Effector memory CD8-positive, alpha-beta T cell (primary cell): ENCODE results near the gene EFCAB5.
"Not testable (repeated sequence)": the region's sequence is repeated elsewhere in the genome, so short reads cannot be mapped to it uniquely, and the experiment has no call there.

Experiments used
- ATAC-seq: fragments of 150-1000 bp; cut with Tn5 transposase; replicated peaks from 2 replicates; pipeline ENCODE4 v1.10.0; 2021; ENCODE audit warnings: mild to moderate bottlenecking, moderate library complexity
- DNase-seq, 3 experiments: peaks; one replicate each; pipeline ENCODE4 v3.0.0; 2021
- H3K27ac Mint-ChIP-seq, 2 donors: one replicate each; pipeline ENCODE4 v1.8.0; 2022; ENCODE audit warnings: mild to moderate bottlenecking in 2 of 2, mixed read lengths in 2 of 2, moderate library complexity in 2 of 2
- H3K27me3 Mint-ChIP-seq, 2 donors: one replicate each; pipeline ENCODE4 v1.8.0; 2022; ENCODE audit warnings: mixed read lengths in 2 of 2
- H3K36me3 Mint-ChIP-seq: one replicate; pipeline ENCODE4 v1.8.0; 2022; ENCODE audit warnings: mild to moderate bottlenecking, moderate library complexity, mixed read lengths; ENCODE audit not compliant: insufficient read depth
- H3K4me1 Mint-ChIP-seq, 2 donors: one replicate each; pipeline ENCODE4 v1.8.0; 2022; ENCODE audit warnings: low read depth in 2 of 2, mixed read lengths in 2 of 2
- H3K4me3 Mint-ChIP-seq, 2 donors: one replicate each; pipeline ENCODE4 v1.8.0; 2022; ENCODE audit warnings: mild to moderate bottlenecking in 2 of 2, mixed read lengths in 2 of 2, moderate library complexity in 2 of 2
- H3K9me3 Mint-ChIP-seq, 2 donors: one replicate each; pipeline ENCODE4 v1.8.0; 2022; ENCODE audit warnings: mixed read lengths in 2 of 2

The EFCAB5 gene

DNA sequence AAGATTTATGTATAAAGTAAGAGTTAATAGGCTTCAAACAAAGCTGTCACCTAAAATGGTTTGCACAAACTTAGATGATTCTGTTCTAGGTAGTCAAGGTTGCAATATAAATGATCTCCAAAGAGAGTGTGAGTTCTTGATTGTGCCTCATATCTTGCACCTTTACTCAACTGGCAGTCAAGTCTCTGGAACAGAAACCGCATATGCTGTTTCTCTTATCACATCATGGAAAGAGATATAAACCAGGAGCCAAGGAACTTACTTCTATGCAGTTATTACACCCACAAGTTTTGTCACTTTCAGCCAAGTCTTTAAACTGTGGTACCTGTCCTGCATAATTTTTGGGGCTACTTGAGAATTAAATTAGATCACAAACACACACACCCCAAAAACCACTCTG, 16.6 kb upstream of the EFCAB5 start:
- H3K9me3 Mint-ChIP-seq, result no peaks in the 10 kb centered on the region
- peaks cover 23 to 32% of the 10 kb centered on the region in 2 donors for H3K4me1 Mint-ChIP-seq
- no peaks in the 10 kb centered on the region for H3K36me3 Mint-ChIP-seq
- no peak for DNase-seq
- H3K27ac Mint-ChIP-seq, result no peak overlapping the region
- no peaks in the 10 kb centered on the region for H3K27me3 Mint-ChIP-seq
- ATAC-seq, result no peak
- H3K4me3 Mint-ChIP-seq, result no peak overlapping the region

DNA sequence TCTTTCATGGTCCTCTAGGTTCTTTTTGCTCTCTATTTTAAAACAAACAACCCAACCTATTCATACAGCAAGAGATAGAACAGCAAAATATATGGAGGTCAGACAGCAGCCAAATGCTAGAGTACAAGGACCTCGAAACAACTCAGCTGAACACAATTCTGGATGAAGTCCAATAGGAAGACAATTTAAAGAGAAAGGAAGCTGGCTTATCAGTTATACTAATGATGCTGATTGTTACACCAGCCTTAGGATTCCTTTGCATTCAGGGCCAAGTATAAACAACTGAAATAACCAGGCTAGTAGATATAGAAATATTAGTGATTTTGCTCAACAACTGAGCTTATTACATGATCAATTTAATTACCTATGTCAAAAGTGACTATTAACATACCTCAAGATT, 13.9 kb upstream of the EFCAB5 start:
- Mint-ChIP-seq H3K4me1 (peaks cover 19 to 32% of the 10 kb centered on the region in 2 donors), H3K27ac (no peak overlapping the region)

GRCh38 chr17:29929006-29929532, 12.4 kb upstream of the EFCAB5 start:
- Mint-ChIP-seq H3K36me3 (peaks cover 5% of the 10 kb centered on the region), H3K9me3 (no peaks in the 10 kb centered on the region)

More for the DNA sequence above, 13.9 kb upstream of the EFCAB5 start:
- ATAC-seq, result no peak
- Mint-ChIP-seq H3K9me3 (no peaks in the 10 kb centered on the region), H3K36me3 (peaks cover 4% of the 10 kb centered on the region), H3K4me3 (peak overlapping the region in 1 of 2 donors; percentile 9), H3K27me3 (no peaks in the 10 kb centered on the region)
- DNase-seq, result no peak

GRCh38 chr17:29929533-29930408, 11.7 kb upstream of the EFCAB5 start, which contains the start of gene SSH2:
Gene SSH2 (minus strand): TSS chr17:29930228. CDS start chr17:29930000, 228 bp downstream.
- DNase-seq (peak; percentile 75 to 80 (median 76)), ATAC-seq (peak; percentile 73)
- no peaks in the 10 kb centered on the region for H3K9me3 Mint-ChIP-seq
- no peaks in the 10 kb centered on the region for H3K27me3 Mint-ChIP-seq
- H3K27ac Mint-ChIP-seq, result no peak within 1 kb of the TSS
- no peak within 1 kb of the TSS for H3K4me3 Mint-ChIP-seq
- H3K36me3 Mint-ChIP-seq, result peaks cover 5% of the 10 kb centered on the region
- peaks cover 19 to 32% of the 10 kb centered on the region in 2 donors for H3K4me1 Mint-ChIP-seq

More at GRCh38 chr17:29929006-29929532, 12.4 kb upstream of the EFCAB5 start:
- DNase-seq, result no peak
- Mint-ChIP-seq H3K4me3 (no peak overlapping the region), H3K27me3 (no peaks in the 10 kb centered on the region), H3K27ac (no peak overlapping the region), H3K4me1 (peaks cover 19 to 32% of the 10 kb centered on the region in 2 donors)
- ATAC-seq, result no peak

GRCh38 chr17:29930409-29931010, 10.9 kb upstream of the EFCAB5 start:
- H3K4me1 Mint-ChIP-seq, result peaks cover 19 to 32% of the 10 kb centered on the region in 2 donors

DNA sequence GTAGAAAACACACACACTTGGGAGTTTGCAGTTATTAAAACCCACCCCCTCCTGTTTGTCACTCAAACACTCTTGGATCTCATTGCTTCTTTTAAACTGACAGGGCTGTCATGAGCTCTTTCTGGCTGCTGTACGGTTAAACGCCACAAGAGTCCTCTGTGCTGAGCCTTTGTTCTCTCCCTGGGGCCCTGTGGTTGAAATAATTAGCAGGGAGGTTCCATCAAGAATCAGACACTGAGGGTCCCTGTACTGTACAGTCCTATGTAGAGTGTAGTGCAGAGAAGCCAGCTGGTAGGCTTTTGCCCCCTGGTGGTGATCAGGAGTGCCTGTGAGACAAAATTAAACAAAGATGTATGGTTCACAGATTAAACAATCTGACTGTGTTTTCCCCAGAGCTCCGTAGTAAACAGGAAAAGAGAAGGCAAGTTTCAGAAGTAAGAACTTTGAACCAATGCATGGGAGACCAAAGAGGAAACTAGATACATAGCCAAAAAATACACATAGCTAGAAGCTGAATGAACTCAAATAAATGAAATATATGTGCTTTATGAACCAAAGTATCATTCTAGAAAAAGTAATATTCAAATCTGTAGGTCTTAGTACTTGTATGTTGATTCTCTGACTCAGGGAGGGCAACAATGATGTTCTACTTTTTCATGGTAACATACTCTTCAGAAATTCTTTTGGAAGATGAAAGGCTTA, 10.1 kb upstream of the EFCAB5 start:
- Mint-ChIP-seq H3K27ac (no peak overlapping the region), H3K27me3 (peaks cover 0 to 9% of the 10 kb centered on the region in 2 donors), H3K4me1 (peaks cover 17 to 27% of the 10 kb centered on the region in 2 donors), H3K4me3 (no peak overlapping the region), H3K9me3 (no peaks in the 10 kb centered on the region), H3K36me3 (peaks cover 5% of the 10 kb centered on the region)
- DNase-seq (peak; percentile 57 to 64 (median 60)), ATAC-seq (peak; percentile 66)

More at GRCh38 chr17:29930409-29931010, 10.9 kb upstream of the EFCAB5 start:
- Mint-ChIP-seq H3K27me3 (peaks cover 0 to under 1% of the 10 kb centered on the region in 2 donors), H3K4me3 (no peak overlapping the region), H3K36me3 (peaks cover 5% of the 10 kb centered on the region), H3K9me3 (no peaks in the 10 kb centered on the region), H3K27ac (no peak overlapping the region)
- DNase-seq (no peak), ATAC-seq (peak; percentile 31)

DNA sequence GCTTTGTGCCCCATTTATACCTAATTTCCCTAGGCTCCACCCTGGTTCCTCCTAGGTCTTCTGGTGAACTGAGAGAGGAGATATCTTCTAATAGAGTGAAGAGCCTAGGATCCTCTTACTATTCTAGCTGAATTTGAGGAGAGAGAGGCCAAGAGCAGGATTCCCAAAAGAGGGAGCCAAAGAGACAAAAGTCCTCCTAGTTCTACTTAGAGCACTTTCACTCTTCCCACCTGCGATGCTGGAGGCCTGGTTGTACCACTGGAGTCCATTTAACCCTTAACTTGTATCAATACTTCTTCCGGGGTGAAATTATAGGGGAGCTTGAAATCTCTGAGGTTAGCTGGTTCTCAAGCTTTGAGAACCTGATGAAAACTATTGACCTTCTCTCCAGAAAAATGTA, 8.1 kb upstream of the EFCAB5 start:
- Mint-ChIP-seq H3K9me3 (no peaks in the 10 kb centered on the region), H3K36me3 (peaks cover 5% of the 10 kb centered on the region), H3K27ac (no peak overlapping the region), H3K27me3 (peaks cover 5 to 10% of the 10 kb centered on the region in 2 donors), H3K4me1 (peaks cover 9 to 10% of the 10 kb centered on the region in 2 donors), H3K4me3 (no peak overlapping the region)
- no peak for DNase-seq
- no peak for ATAC-seq

- DNase-seq, ATAC-seq, H3K4me3 Mint-ChIP-seq, H3K27me3 Mint-ChIP-seq, H3K9me3 Mint-ChIP-seq, H3K4me1 Mint-ChIP-seq, H3K27ac Mint-ChIP-seq, H3K36me3 Mint-ChIP-seq: not testable (repeated sequence)
Observed at GRCh38 chr17:29935909-29936308, 5.5 kb upstream of the EFCAB5 start.

DNA sequence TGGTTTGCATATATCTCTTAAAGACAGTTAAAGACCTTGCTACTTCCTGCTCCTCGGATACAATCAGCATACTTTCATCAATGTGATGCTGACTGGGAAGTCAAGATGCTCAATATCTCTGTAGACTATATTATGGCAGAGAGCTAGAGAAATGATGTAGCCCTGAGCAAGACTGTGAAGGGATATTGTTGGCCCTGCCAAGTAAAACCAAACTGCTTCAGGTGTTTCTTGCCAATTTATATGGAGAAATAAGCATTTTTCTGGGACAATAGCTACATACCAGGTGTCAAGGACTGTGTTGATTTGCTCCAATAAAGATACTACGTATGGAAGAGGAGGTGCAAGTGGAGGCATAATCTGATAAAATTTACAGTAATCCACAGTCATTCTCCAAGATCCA, 4.7 kb upstream of the EFCAB5 start:
- H3K4me1 Mint-ChIP-seq, result no peaks in the 10 kb centered on the region
- no peak overlapping the region for H3K4me3 Mint-ChIP-seq
- H3K36me3 Mint-ChIP-seq, result peaks cover 5% of the 10 kb centered on the region
- ATAC-seq (no peak), DNase-seq (no peak)
- no peak overlapping the region for H3K27ac Mint-ChIP-seq
- H3K27me3 Mint-ChIP-seq, result peaks cover 5 to 10% of the 10 kb centered on the region in 2 donors
- H3K9me3 Mint-ChIP-seq, result no peaks in the 10 kb centered on the region

- H3K27me3 Mint-ChIP-seq, result peaks cover 0 to 7% of the 10 kb centered on the region in 2 donors
Observed at GRCh38 chr17:29945281-29945680, 3.8 kb downstream of the EFCAB5 start.

GRCh38 chr17:29948448-29949215, 7.2 kb downstream of the EFCAB5 start:
- H3K9me3 Mint-ChIP-seq, result peaks cover 0 to 1% of the 10 kb centered on the region in 2 donors
- H3K4me3 Mint-ChIP-seq, result no peak overlapping the region
- ATAC-seq (peak; percentile 17), DNase-seq (no peak)
- peaks cover 0 to 7% of the 10 kb centered on the region in 2 donors for H3K27me3 Mint-ChIP-seq
- no peak overlapping the region for H3K27ac Mint-ChIP-seq
- no peaks in the 10 kb centered on the region for H3K36me3 Mint-ChIP-seq
- no peaks in the 10 kb centered on the region for H3K4me1 Mint-ChIP-seq

More at GRCh38 chr17:29945281-29945680, 3.8 kb downstream of the EFCAB5 start:
- H3K4me1 Mint-ChIP-seq, result no peaks in the 10 kb centered on the region
- no peaks in the 10 kb centered on the region for H3K36me3 Mint-ChIP-seq
- no peak for ATAC-seq
- no peak for DNase-seq
- H3K27ac Mint-ChIP-seq, result no peak overlapping the region
- no peaks in the 10 kb centered on the region for H3K9me3 Mint-ChIP-seq
- H3K4me3 Mint-ChIP-seq, result no peak overlapping the region

DNA sequence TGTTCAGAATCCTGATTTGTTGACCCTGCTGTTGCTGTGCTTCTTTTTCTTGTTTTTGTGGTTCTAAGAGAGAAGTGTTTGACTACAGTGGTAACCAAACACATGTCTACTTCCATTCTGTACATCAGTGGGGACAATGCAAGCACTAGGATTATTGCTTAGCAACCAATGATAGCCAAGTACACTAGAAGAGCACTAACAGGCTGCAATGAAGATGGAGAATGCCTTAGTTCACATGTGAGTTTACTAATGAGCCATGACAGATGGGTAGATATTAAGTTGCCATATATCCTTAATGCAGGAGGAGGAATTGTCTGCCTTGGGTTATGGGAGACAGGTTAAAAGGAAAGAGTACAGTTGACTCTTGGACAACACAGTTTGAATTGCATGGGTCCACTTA, 8.3 kb downstream of the EFCAB5 start:
- DNase-seq (no peak), ATAC-seq (no peak)
- Mint-ChIP-seq H3K36me3 (no peaks in the 10 kb centered on the region), H3K27ac (no peak overlapping the region), H3K4me3 (no peak overlapping the region), H3K4me1 (no peaks in the 10 kb centered on the region), H3K9me3 (peaks cover 0 to 1% of the 10 kb centered on the region in 2 donors), H3K27me3 (peaks cover 0 to 7% of the 10 kb centered on the region in 2 donors)
